GM18870 (cell line): ENCODE data around the gene WWC2.

Experiments
- ATAC-seq: cut with Tn5 transposase; IDR thresholded peaks from one replicate; pipeline ENCODE4 v1.9.1; 2021; ENCODE audit warnings: moderate library complexity; ENCODE audit not compliant: unreplicated experiment

WWC2 gene

GRCh38 chr4:183348706-183349659, 249.9 kb downstream of the WWC2 start:
- peak; percentile 55 for ATAC-seq

DNA sequence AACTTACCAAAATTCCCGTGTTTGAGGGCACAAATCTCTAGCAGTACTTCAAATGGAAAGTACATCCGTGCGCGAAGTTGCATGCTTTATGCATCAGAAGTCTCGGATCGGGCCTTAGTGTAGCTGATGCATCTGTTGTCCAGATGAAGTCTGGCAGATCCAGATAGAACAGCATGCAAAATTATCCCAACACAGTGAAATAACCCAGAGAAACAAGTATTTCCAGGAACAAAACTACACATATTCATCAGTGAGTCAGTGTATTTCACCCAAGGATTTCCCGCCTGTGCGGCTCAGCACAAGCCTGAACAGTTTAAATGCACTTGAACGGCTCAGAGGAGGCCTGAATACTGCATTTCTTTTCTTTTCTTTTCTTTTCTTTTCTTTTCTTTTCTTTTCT, 250.6 kb downstream of the WWC2 start:
- ATAC-seq, result no peak

DNA sequence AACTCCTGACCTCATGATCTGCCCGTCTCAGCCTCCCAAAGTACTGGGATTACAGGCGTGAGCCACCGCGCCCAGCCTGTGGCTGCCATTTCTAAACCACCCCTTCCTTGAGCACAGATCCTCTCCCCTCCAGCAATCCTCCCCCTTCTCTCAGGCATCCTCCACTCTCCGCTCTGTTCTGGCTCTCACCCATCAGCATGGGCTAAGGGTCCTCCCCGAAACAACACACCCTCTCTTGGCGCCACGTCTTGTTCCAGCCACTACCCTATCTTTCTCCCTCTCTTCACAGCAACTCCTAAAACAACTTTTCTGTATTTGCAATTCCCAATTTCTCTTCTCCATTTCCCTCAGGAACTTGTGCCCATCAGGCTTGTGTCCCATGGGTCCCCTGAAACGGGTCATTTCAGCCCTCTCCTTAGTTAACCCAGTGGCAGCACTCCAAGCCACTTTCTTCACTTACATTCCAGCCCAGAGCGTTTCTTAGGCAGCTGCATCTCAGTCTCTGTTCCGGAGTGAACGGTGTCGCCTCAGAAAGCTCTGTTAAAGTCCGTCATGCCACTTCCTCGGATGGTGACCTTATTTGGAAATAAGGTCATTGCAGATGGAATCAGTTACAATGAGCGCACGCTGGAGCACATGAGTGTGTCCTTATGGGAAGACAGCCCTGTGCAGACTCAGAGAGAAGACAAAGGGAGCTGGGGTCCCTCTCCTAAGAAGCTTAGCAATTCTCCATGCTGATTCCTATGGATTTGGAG, 251.4 kb downstream of the WWC2 start:
- no peak for ATAC-seq

DNA sequence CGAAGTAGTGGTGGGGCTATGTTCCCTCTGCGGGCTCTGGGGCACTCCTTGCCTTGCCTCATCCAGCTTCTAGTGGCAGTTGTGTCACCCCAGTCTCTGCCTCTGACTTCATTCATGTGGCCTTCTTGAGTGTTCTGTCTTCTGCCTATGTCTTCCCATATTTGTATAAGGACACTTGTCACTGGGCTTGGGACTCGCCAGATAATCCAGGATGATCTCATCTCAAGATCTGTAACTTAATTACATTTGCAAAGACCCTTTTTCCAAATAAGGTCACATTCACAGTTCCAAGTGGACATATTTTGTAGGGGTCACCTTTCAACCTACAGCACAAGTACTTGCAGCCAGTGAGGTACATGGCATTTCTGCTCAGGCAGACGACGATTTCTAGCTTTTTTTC, 253.5 kb downstream of the WWC2 start:
- no peak for ATAC-seq

- ATAC-seq, result no peak
These were observed 254.5 kb downstream of the WWC2 start for GRCh38 chr4:183353557-183353956.

DNA sequence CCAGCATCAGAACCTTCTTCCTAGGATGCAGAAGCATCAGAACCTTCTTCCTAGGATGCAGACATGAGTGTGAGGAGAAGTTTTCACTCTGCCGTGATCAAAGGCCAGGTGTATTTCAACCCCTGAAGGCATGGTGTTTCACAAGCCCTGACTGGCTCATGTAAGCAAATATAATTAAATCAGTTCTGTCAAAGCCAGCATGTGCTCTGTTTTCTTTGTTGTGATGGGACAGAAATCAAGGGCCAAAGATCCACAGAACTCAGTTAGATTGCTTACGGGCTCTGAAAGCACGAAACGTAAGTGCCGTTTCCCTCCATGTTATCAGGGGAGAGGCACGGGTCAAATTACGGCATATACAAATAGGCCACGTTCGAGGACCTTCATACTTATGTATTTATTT, 255.2 kb downstream of the WWC2 start:
- no peak for ATAC-seq

DNA sequence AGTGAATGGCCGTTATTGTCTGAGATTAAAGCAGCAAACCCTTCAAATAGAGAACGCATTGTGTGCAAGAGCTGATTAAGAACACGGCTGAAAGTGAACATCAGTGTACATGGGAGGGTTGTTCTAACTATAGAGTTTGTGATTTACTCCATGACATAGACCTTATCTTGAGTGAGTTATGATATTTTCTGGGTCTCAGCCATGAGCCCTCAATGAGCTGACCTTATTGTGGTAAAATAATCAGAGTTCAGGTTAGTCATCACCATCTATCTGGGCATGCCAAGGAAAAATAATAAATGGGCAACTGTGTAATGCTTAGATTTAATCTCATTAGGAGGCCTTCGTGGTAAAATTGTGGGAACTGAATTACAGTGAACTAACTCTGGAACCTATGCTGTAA, 256.3 kb downstream of the WWC2 start:
- no peak for ATAC-seq

GRCh38 chr4:183356173-183356830, 257.2 kb downstream of the WWC2 start:
- no peak for ATAC-seq

- no peak for ATAC-seq
These were observed 258.0 kb downstream of the WWC2 start for GRCh38 chr4:183356931-183357675.

GRCh38 chr4:183358215-183358755, 259.2 kb downstream of the WWC2 start:
- no peak for ATAC-seq

DNA sequence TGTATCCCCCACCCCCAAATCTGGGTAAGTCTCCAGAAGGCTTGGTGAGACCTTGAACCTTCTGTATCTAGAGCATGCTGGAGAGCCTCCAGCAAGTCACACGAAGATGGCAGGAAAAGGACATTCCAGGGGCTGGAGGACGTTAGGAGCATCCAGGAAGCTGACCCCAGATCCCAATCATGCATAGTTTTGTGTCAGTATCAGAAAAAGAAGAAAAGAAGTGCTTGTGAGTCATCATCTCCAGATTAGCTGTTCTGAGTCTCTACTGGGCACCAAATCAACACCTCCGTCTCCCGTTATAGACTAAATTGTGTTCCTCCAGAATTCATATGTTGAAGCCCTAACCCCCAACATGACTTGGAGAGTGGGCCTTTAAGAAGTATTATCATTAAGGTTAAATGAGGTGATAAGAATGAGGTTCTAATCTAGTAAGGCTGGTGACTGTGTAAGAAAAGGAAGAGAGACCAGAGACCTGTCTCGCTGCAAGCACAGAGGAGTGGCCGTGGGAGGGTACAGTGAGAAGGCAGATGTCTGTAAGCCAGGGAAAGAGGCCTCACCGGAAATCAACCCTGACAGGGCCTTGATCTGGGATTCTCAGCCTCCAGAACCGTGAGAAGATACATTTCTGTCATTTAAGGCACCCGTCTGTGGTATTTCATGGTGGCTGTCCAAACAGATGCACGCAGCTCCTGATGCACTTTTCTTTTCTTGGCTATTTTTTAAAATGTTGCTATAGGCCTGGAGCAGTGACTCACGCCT, 261.3 kb downstream of the WWC2 start:
- no peak for ATAC-seq

GRCh38 chr4:183362036-183362435, 263.0 kb downstream of the WWC2 start:
- no peak for ATAC-seq

DNA sequence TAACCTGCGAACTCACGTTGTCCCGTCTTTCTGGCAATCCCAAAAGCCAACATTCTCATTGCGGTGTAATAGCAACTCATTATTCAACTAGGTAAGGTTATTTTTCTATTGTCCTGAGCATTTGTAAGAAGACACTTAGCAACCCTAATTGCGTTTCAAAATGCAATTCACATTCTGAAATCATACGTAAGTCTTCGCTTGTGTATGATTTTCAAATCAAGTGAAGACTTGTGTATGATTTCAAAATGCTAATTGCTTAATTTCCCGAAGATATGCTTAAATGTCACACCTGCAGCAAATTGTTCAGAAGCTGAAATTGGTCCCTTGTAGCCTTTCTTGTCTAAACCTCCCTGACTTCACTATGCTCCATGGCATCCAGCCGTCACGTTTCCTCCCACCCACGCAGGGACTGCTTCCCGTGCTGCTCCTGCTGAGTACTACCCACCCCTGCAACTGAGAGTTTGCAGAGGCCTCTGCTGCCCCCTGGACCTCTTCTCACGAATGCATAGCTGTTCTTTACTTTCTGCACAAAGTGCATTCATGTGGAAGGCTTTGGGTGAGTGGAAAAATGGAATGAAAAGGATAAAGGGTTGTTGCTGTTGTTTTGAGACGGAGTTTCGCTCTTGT, 264.0 kb downstream of the WWC2 start:
- ATAC-seq, result no peak

GRCh38 chr4:183364025-183364424, 265.0 kb downstream of the WWC2 start:
- no peak for ATAC-seq

- no peak for ATAC-seq
These were observed 267.3 kb downstream of the WWC2 start for GRCh38 chr4:183366206-183366835.

DNA sequence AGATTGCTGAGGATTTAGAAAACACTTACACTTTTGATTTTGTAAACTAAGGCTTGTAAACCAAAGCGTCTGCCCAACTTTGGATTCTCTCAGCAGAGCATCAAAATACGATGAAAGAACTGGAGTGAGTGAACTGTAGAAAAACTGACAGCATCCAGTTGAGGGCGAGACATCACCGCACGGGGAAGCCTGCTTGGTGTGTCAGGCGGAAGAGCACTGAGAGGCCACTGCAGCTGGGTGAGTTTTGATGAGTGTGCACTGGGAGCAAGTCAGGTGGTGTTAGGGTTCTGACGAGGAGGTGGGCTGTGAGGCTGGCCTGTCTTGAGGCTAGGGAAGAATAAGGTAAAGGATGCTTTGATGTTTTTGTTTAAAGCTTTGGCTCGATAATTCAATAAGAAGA, 270.0 kb downstream of the WWC2 start:
- ATAC-seq, result no peak
